AG08396 (cell line): ENCODE results near the gene PCSK7.
"Not testable (repeated sequence)": the region's sequence is repeated elsewhere in the genome, so short reads cannot be mapped to it uniquely, and the experiment has no call there.

Experiments used
- DNase-seq: peaks from one replicate; pipeline ENCODE4 v3.0.0; 2012; ENCODE audit warnings: low spot score, mixed read lengths

The PCSK7 gene

GRCh38 chr11:117231842-117232091, at the start of gene PCSK7:
PCSK7 (minus strand) TSS chr11:117232073; CDS start chr11:117229844, 2,229 bp downstream.
- DNase-seq: no peak

GRCh38 chr11:117281159-117281558, 49.3 kb upstream of the PCSK7 start:
- peak; percentile 74 for DNase-seq

GRCh38 chr11:117279711-117280376, 48.0 kb upstream of the PCSK7 start:
- DNase-seq: no peak

GRCh38 chr11:117278347-117278746, 46.5 kb upstream of the PCSK7 start:
- no peak for DNase-seq

- peak; percentile 54 for DNase-seq
These were observed 41.8 kb upstream of the PCSK7 start for GRCh38 chr11:117273550-117274289.

- not testable (repeated sequence) for DNase-seq
These were observed 40.3 kb upstream of the PCSK7 start for GRCh38 chr11:117272175-117272574.

GRCh38 chr11:117271208-117271607, 39.3 kb upstream of the PCSK7 start:
- no peak for DNase-seq

GRCh38 chr11:117269856-117270255, 38.0 kb upstream of the PCSK7 start:
- DNase-seq: no peak

- DNase-seq: no peak
These were observed 33.9 kb upstream of the PCSK7 start for GRCh38 chr11:117265745-117266144.

- not testable (repeated sequence) for DNase-seq
These were observed 32.9 kb upstream of the PCSK7 start for GRCh38 chr11:117264624-117265323.

- DNase-seq: peak; percentile 50
These were observed 27.5 kb upstream of the PCSK7 start for GRCh38 chr11:117259417-117259816.

GRCh38 chr11:117258576-117258975, 26.7 kb upstream of the PCSK7 start:
- no peak for DNase-seq

- DNase-seq: peak; percentile 68
These were observed 24.7 kb upstream of the PCSK7 start for GRCh38 chr11:117256573-117256972.

GRCh38 chr11:117255966-117256365, 24.1 kb upstream of the PCSK7 start:
- no peak for DNase-seq

GRCh38 chr11:117251506-117251905, 19.6 kb upstream of the PCSK7 start:
- DNase-seq: no peak

- no peak for DNase-seq
These were observed 17.7 kb upstream of the PCSK7 start for GRCh38 chr11:117249571-117249970.

- no peak for DNase-seq
These were observed 16.5 kb upstream of the PCSK7 start for GRCh38 chr11:117248341-117248740.

- peak; percentile 91 for DNase-seq
These were observed 7.4 kb upstream of the PCSK7 start for GRCh38 chr11:117239295-117239694.

- no peak for DNase-seq
These were observed 6.3 kb upstream of the PCSK7 start for GRCh38 chr11:117238221-117238620.

- peak; percentile 30 for DNase-seq
These were observed 1.1 kb upstream of the PCSK7 start for GRCh38 chr11:117232911-117233409.

GRCh38 chr11:117232092-117232878, 412 bp upstream of the PCSK7 start, which contains the start of gene RNF214:
RNF214 (plus strand) TSS chr11:117232671; CDS start chr11:117234273, 1,602 bp downstream.
- peak; percentile 98 for DNase-seq
